ENCODE measurements around the gene ZNF331.

ZNF331 gene

GRCh38 chr19:53586277-53586691 lies 48.3 kb downstream of the ZNF331 start:
- DNase-seq (ENCODE audit: extremely low read depth, low read depth), result no peak
- no peak overlapping the region for H3K4me3 ChIP-seq (replicated peaks; ENCODE audit: low read depth, low read length)
- TF ChIP-seq CTCF (IDR thresholded peaks at IDR 0.05; ENCODE audit: low read depth, low read length, missing control alignments), result no peak

GRCh38 chr19:53594811-53595509 lies 57.0 kb downstream of the ZNF331 start:
- no peak for DNase-seq (ENCODE audit: extremely low read depth, low read depth)
- no peak overlapping the region for H3K4me3 ChIP-seq (replicated peaks; ENCODE audit: low read depth, low read length)
- no peak for TF ChIP-seq CTCF (IDR thresholded peaks at IDR 0.05; ENCODE audit: low read depth, low read length, missing control alignments)

GRCh38 chr19:53595510-53595867 lies 57.5 kb downstream of the ZNF331 start:
- no peak overlapping the region for H3K4me3 ChIP-seq (replicated peaks; ENCODE audit: low read depth, low read length)
- DNase-seq (ENCODE audit: extremely low read depth, low read depth), result no peak
- no peak for TF ChIP-seq CTCF (IDR thresholded peaks at IDR 0.05; ENCODE audit: low read depth, low read length, missing control alignments)

GRCh38 chr19:53596056-53596455 lies 58.1 kb downstream of the ZNF331 start:
- no peak for TF ChIP-seq CTCF (IDR thresholded peaks at IDR 0.05; ENCODE audit: low read depth, low read length, missing control alignments)
- no peak for DNase-seq (ENCODE audit: extremely low read depth, low read depth)
- H3K4me3 ChIP-seq (replicated peaks; ENCODE audit: low read depth, low read length), result no peak overlapping the region

- H3K4me3 ChIP-seq (replicated peaks; ENCODE audit: low read depth, low read length), result no peak overlapping the region
- no peak for DNase-seq (ENCODE audit: extremely low read depth, low read depth)
These were observed 59.1 kb downstream of the ZNF331 start for GRCh38 chr19:53597023-53597422.

GRCh38 chr19:53598361-53598760 lies 60.4 kb downstream of the ZNF331 start:
- no peak for TF ChIP-seq CTCF (IDR thresholded peaks at IDR 0.05; ENCODE audit: low read depth, low read length, missing control alignments)
- DNase-seq (ENCODE audit: extremely low read depth, low read depth), result no peak
- H3K4me3 ChIP-seq (replicated peaks; ENCODE audit: low read depth, low read length), result no peak overlapping the region

More at GRCh38 chr19:53597023-53597422, 59.1 kb downstream of the ZNF331 start:
- no peak for TF ChIP-seq CTCF (IDR thresholded peaks at IDR 0.05; ENCODE audit: low read depth, low read length, missing control alignments)

GRCh38 chr19:53600217-53600616 lies 62.3 kb downstream of the ZNF331 start:
- no peak overlapping the region for H3K4me3 ChIP-seq (replicated peaks; ENCODE audit: low read depth, low read length)
- no peak for TF ChIP-seq CTCF (IDR thresholded peaks at IDR 0.05; ENCODE audit: low read depth, low read length, missing control alignments)
- DNase-seq (ENCODE audit: extremely low read depth, low read depth), result no peak

Data from HFF-Myc (cell line).